CD4-positive, CD25-positive, alpha-beta regulatory T cell (primary cell): Measurements from ENCODE around the gene NUP214. TPM values are rescaled to one million over a fixed set of nuclear protein-coding genes. Genes with fewer than 3 reads are reported as not detected.

Experiments used
- ATAC-seq, 2 donors: fragments of 150-1000 bp; cut with Tn5 transposase; one replicate each; pipeline ENCODE4 v1.10.0; 2021; ENCODE audit warnings: low read depth in 2 of 2, moderate number of reproducible peaks in 2 of 2, moderate library complexity in 1 of 2
- DNase-seq, 3 donors: peaks; one replicate each; pipeline versions ENCODE4 v3.0.0 to v3.0.0-alpha.2; 2012 to 2022; ENCODE audit warnings: mixed read lengths in 1 of 3
- H3K27ac ChIP-seq: one replicate; pipeline ENCODE4 v1.7.0; 2013; ENCODE audit warnings: mild to moderate bottlenecking, low read length; ENCODE audit not compliant: insufficient read depth, poor library complexity, severe bottlenecking
- H3K27me3 ChIP-seq: one replicate; pipeline ENCODE4 v1.7.0; 2013; ENCODE audit warnings: low read length; ENCODE audit not compliant: control insufficient read depth, insufficient read depth
- H3K36me3 ChIP-seq: one replicate; pipeline ENCODE4 v1.7.0; 2013; ENCODE audit warnings: mild to moderate bottlenecking, low read length, moderate library complexity; ENCODE audit not compliant: control insufficient read depth, insufficient read depth
- H3K4me1 ChIP-seq: 2 replicates; pipeline ENCODE4 v1.7.0; 2013; ENCODE audit warnings: mild to moderate bottlenecking, low read length; ENCODE audit not compliant: insufficient read depth, control insufficient read depth, poor library complexity, severe bottlenecking
- H3K4me3 ChIP-seq: one replicate; pipeline ENCODE4 v1.7.0; 2013; ENCODE audit warnings: low read depth, mild to moderate bottlenecking, low read length, moderate library complexity
- H3K9me3 ChIP-seq, 2 experiments: 1 replicate in 1 of 2; 2 replicates in 1 of 2; pipeline ENCODE4 v1.7.0; 2013; ENCODE audit warnings: low read length in 2 of 2, mild to moderate bottlenecking in 1 of 2, moderate library complexity in 1 of 2; ENCODE audit not compliant: control insufficient read depth in 2 of 2
- H3K27ac Mint-ChIP-seq, 3 donors: one replicate each; pipeline ENCODE4 v1.8.0; 2020 to 2022; ENCODE audit warnings: mild to moderate bottlenecking in 3 of 3, mixed read lengths in 3 of 3, moderate library complexity in 2 of 3
- H3K27me3 Mint-ChIP-seq: one replicate; pipeline ENCODE4 v1.8.0; 2022; ENCODE audit warnings: mild to moderate bottlenecking, mixed read lengths
- H3K36me3 Mint-ChIP-seq: one replicate; pipeline ENCODE4 v1.8.0; 2020; ENCODE audit warnings: mixed read lengths
- H3K4me1 Mint-ChIP-seq, 4 donors: one replicate each; pipeline ENCODE4 v1.8.0; 2020 to 2022; ENCODE audit warnings: mixed read lengths in 4 of 4, mild to moderate bottlenecking in 1 of 4
- H3K4me3 Mint-ChIP-seq, 4 donors: one replicate each; pipeline ENCODE4 v1.8.0; 2020 to 2022; ENCODE audit warnings: mild to moderate bottlenecking in 4 of 4, mixed read lengths in 4 of 4, moderate library complexity in 3 of 4
- H3K9me3 Mint-ChIP-seq, 7 donors: one replicate each; pipeline ENCODE4 v1.8.0; 2020 to 2022; ENCODE audit warnings: mixed read lengths in 7 of 7, mild to moderate bottlenecking in 3 of 7, moderate library complexity in 2 of 7
- polyA plus RNA-seq, 4 donors: library from polyadenylated mRNA; unstranded; fragments of 300-500 nt; fragmentation: Illumina TruSeq; gene quantifications; one replicate each; pipeline ENCODE4 v1.2.3, GENCODE V29; 2021
- total RNA-seq: library from RNA; stranded (reverse); gene quantifications from one replicate; pipeline ENCODE4 v1.2.3, GENCODE V29; 2022

Gene NUP214
- total and polyA plus RNA-seq, 5 donors from 2014 or later = 9.8 to 124 (median 14.8) TPM

- peak in 1 of 3 donors; percentile 46 for DNase-seq
- Mint-ChIP-seq H3K27ac (peak overlapping the region; percentile 98 to 100 (median 98)), H3K27me3 (peaks cover 4% of the 10 kb centered on the region), H3K36me3 (peaks cover 43% of the 10 kb centered on the region), H3K4me1 (peaks cover 6 to 44% (median 30%) of the 10 kb centered on the region in 4 donors), H3K9me3 (peaks cover 0 to 2% (median 0%) of the 10 kb centered on the region in 7 donors), H3K4me3 (peak overlapping the region; percentile 97 to 100 (median 100))
- H3K27me3 ChIP-seq = no peaks in the 10 kb centered on the region
- H3K36me3 ChIP-seq = no peaks in the 10 kb centered on the region
- H3K4me3 ChIP-seq = peak overlapping the region; percentile 96
- H3K4me1 ChIP-seq = peaks cover 56% of the 10 kb centered on the region
- no peaks in the 10 kb centered on the region for H3K9me3 ChIP-seq
- peak overlapping the region; percentile 90 for H3K27ac ChIP-seq
- no peak for ATAC-seq
Observed at GRCh38 chr9:131274674-131275331, 149.4 kb downstream of the NUP214 start.

GRCh38 chr9:131275332-131276093, 150.1 kb downstream of the NUP214 start:
- H3K9me3 ChIP-seq = no peaks in the 10 kb centered on the region
- Mint-ChIP-seq H3K4me3 (peak overlapping the region; percentile 97 to 100 (median 100)), H3K36me3 (peaks cover 39% of the 10 kb centered on the region), H3K9me3 (peaks cover 0 to 2% (median 0%) of the 10 kb centered on the region in 7 donors), H3K27ac (peak overlapping the region; percentile 98 to 100 (median 98)), H3K27me3 (peaks cover 4% of the 10 kb centered on the region), H3K4me1 (peaks cover under 1 to 38% (median 25%) of the 10 kb centered on the region in 4 donors)
- H3K27ac ChIP-seq = peak overlapping the region; percentile 90
- H3K27me3 ChIP-seq = no peaks in the 10 kb centered on the region
- H3K4me1 ChIP-seq = peaks cover 48% of the 10 kb centered on the region
- peak in 1 of 3 donors; percentile 56 for DNase-seq
- ATAC-seq = peak in 1 of 2 donors; percentile 8
- H3K36me3 ChIP-seq = no peaks in the 10 kb centered on the region
- H3K4me3 ChIP-seq = peak overlapping the region; percentile 96

GRCh38 chr9:131276094-131276888, 150.9 kb downstream of the NUP214 start, which contains the start of gene FAM78A:
FAM78A (minus strand) TSS chr9:131276510; CDS start chr9:131276179, 331 bp downstream.
- Mint-ChIP-seq H3K4me3 (peak within 1 kb of the TSS; percentile 97 to 100 (median 100)), H3K27ac (peak within 1 kb of the TSS; percentile 98 to 100 (median 98)), H3K27me3 (peaks cover 5% of the 10 kb centered on the region), H3K4me1 (peaks cover 0 to 34% (median 20%) of the 10 kb centered on the region in 4 donors), H3K9me3 (peaks cover 0 to 2% (median 0%) of the 10 kb centered on the region in 7 donors), H3K36me3 (peaks cover 39% of the 10 kb centered on the region)
- no peaks in the 10 kb centered on the region for H3K27me3 ChIP-seq
- H3K9me3 ChIP-seq = no peaks in the 10 kb centered on the region
- peak in 1 of 2 donors; percentile 4 for ATAC-seq
- peak; percentile 30 to 74 (median 37) for DNase-seq
- peaks cover 41% of the 10 kb centered on the region for H3K4me1 ChIP-seq
- no peaks in the 10 kb centered on the region for H3K36me3 ChIP-seq
- peak within 1 kb of the TSS; percentile 96 for H3K4me3 ChIP-seq
- H3K27ac ChIP-seq = peak within 1 kb of the TSS; percentile 90

GRCh38 chr9:131276891-131277286, 151.5 kb downstream of the NUP214 start:
- peaks cover 35% of the 10 kb centered on the region for H3K4me1 ChIP-seq
- no peaks in the 10 kb centered on the region for H3K9me3 ChIP-seq
- H3K27me3 ChIP-seq = peaks cover 3% of the 10 kb centered on the region
- H3K4me1 Mint-ChIP-seq = peaks cover 0 to 33% (median 18%) of the 10 kb centered on the region in 4 donors
- peak overlapping the region; percentile 90 for H3K27ac ChIP-seq
- ATAC-seq (peak; percentile 18 to 26), DNase-seq (peak in 2 of 3 donors; percentile 57 to 65)
- H3K4me3 ChIP-seq = no peak overlapping the region
- peaks cover 0 to 2% (median 0%) of the 10 kb centered on the region in 7 donors for H3K9me3 Mint-ChIP-seq
- peak overlapping the region in 3 of 4 donors; percentile 27 to 71 (median 70) for H3K4me3 Mint-ChIP-seq
- H3K27ac Mint-ChIP-seq = no peak overlapping the region
- H3K27me3 Mint-ChIP-seq = peaks cover 11% of the 10 kb centered on the region
- peaks cover 34% of the 10 kb centered on the region for H3K36me3 Mint-ChIP-seq
- H3K36me3 ChIP-seq = no peaks in the 10 kb centered on the region

GRCh38 chr9:131277287-131277909, 152.0 kb downstream of the NUP214 start:
- H3K27me3 Mint-ChIP-seq = peaks cover 16% of the 10 kb centered on the region
- ATAC-seq (peak; percentile 5 to 9), DNase-seq (peak in 2 of 3 donors; percentile 34 to 51)
- no peaks in the 10 kb centered on the region for H3K36me3 ChIP-seq
- no peak overlapping the region for H3K27ac Mint-ChIP-seq
- peaks cover 29% of the 10 kb centered on the region for H3K36me3 Mint-ChIP-seq
- peaks cover 32% of the 10 kb centered on the region for H3K4me1 ChIP-seq
- peak overlapping the region; percentile 90 for H3K27ac ChIP-seq
- H3K4me1 Mint-ChIP-seq = peaks cover 0 to 33% (median 21%) of the 10 kb centered on the region in 4 donors
- H3K4me3 Mint-ChIP-seq = peak overlapping the region in 3 of 4 donors; percentile 26 to 71 (median 27)
- H3K9me3 ChIP-seq = no peaks in the 10 kb centered on the region
- H3K9me3 Mint-ChIP-seq = peaks cover 0 to 2% (median 0%) of the 10 kb centered on the region in 7 donors
- H3K4me3 ChIP-seq = no peak overlapping the region
- peaks cover 8% of the 10 kb centered on the region for H3K27me3 ChIP-seq

- Mint-ChIP-seq H3K9me3 (peaks cover 0 to 2% (median 0%) of the 10 kb centered on the region in 7 donors), H3K4me3 (peak overlapping the region; percentile 89 to 97 (median 96)), H3K36me3 (peaks cover 25% of the 10 kb centered on the region), H3K27me3 (peaks cover 18% of the 10 kb centered on the region), H3K4me1 (peaks cover 0 to 31% (median 22%) of the 10 kb centered on the region in 4 donors), H3K27ac (peak overlapping the region; percentile 87 to 95 (median 94))
- Histone ChIP-seq H3K36me3 (no peaks in the 10 kb centered on the region), H3K9me3 (no peaks in the 10 kb centered on the region), H3K27me3 (peaks cover 8% of the 10 kb centered on the region), H3K4me3 (peak overlapping the region; percentile 59), H3K4me1 (peaks cover 34% of the 10 kb centered on the region), H3K27ac (peak overlapping the region; percentile 90)
- DNase-seq = peak; percentile 59 to 87 (median 70)
- peak; percentile 37 to 51 for ATAC-seq
Observed at GRCh38 chr9:131277910-131278701, 152.7 kb downstream of the NUP214 start.
